HepG2 (cell line): Measurements from ENCODE around the gene COX7A2L. TPM values are rescaled to one million over a fixed set of nuclear protein-coding genes. Genes with fewer than 3 reads are reported as not detected.
A peak's percentile ranks its signal among the peaks of the same experiment; 100 is the strongest.

Experiments
- FOXJ3 ChIP-seq: sonication (generic); formaldehyde crosslinking; IDR thresholded peaks from 2 replicates; pipeline ENCODE4 v1.4.0; 2020; ENCODE audit warnings: missing genetic modification reagents, mild to moderate bottlenecking, borderline replicate concordance
- KLF9 ChIP-seq: IDR thresholded peaks from 2 replicates; pipeline ENCODE4 v1.6.1; 2016; ENCODE audit warnings: low read depth
- MTERF4 ChIP-seq: sonication (generic); formaldehyde crosslinking; IDR thresholded peaks from 2 replicates; pipeline ENCODE4 v1.8.0; 2023; ENCODE audit warnings: mild to moderate bottlenecking, missing genetic modification reagents
- NCOA2 ChIP-seq: sonication (generic); formaldehyde crosslinking; IDR thresholded peaks from 2 replicates; pipeline ENCODE4 v1.8.0; 2022; ENCODE audit warnings: inconsistent platforms
- NR1H2 ChIP-seq: sonication (generic); formaldehyde crosslinking; IDR thresholded peaks from 2 replicates; pipeline ENCODE4 v1.8.1; 2022; ENCODE audit warnings: low read depth, missing genetic modification reagents, borderline replicate concordance
- NR2C2 ChIP-seq: sonication (generic); formaldehyde crosslinking; IDR thresholded peaks from 2 replicates; pipeline ENCODE4 v1.4.0; 2020; ENCODE audit warnings: missing genetic modification reagents, mild to moderate bottlenecking, moderate library complexity, borderline replicate concordance
- PAF1 ChIP-seq: IDR thresholded peaks from 2 replicates; pipeline ENCODE4 v1.6.1; 2016; ENCODE audit warnings: missing genetic modification reagents, missing compliant biosample characterization
- PITX1 ChIP-seq: sonication (generic); formaldehyde crosslinking; IDR thresholded peaks from 2 replicates; pipeline ENCODE4 v1.5.1; 2020; ENCODE audit warnings: mild to moderate bottlenecking, missing genetic modification reagents
- RXRA ChIP-seq: sonication (generic); formaldehyde crosslinking; IDR thresholded peaks from 2 replicates; pipeline ENCODE4 v1.5.1; 2020; ENCODE audit warnings: missing genetic modification reagents
- SATB2 ChIP-seq: sonication (generic); formaldehyde crosslinking; IDR thresholded peaks from 2 replicates; pipeline ENCODE4 v1.5.0; 2020; ENCODE audit warnings: missing genetic modification reagents
- SYNCRIP ChIP-seq: fragments of 200-400 bp; formaldehyde crosslinking; IDR thresholded peaks from 2 replicates; pipeline ENCODE4 v1.6.1; 2018; ENCODE audit warnings: mild to moderate bottlenecking, low read depth, low read length; ENCODE audit not compliant: insufficient read depth
- TAF1 ChIP-seq: sonication (generic); formaldehyde crosslinking; IDR thresholded peaks from 2 replicates; pipeline ENCODE4 v1.4.0; 2020; ENCODE audit warnings: missing genetic modification reagents
- XRCC5 ChIP-seq: fragments of 200-400 bp; formaldehyde crosslinking; optimal IDR thresholded peaks from 2 replicates; pipeline ENCODE3; 2017; ENCODE audit warnings: mild to moderate bottlenecking, low read length
- YEATS2 ChIP-seq: sonication (generic); formaldehyde crosslinking; IDR thresholded peaks from 2 replicates; pipeline ENCODE4 v1.4.0; 2020; ENCODE audit warnings: missing genetic modification reagents, borderline replicate concordance
- ZBTB7B ChIP-seq: sonication (generic); formaldehyde crosslinking; IDR thresholded peaks from 2 replicates; pipeline ENCODE4 v1.4.0; 2020; ENCODE audit warnings: missing genetic modification reagents
- ZFX ChIP-seq: sonication (generic); formaldehyde crosslinking; IDR thresholded peaks from 2 replicates; pipeline ENCODE4 v1.4.0; 2020; ENCODE audit warnings: mild to moderate bottlenecking, low read depth, missing genetic modification reagents, moderate library complexity
- ZIK1 ChIP-seq: sonication (generic); formaldehyde crosslinking; IDR thresholded peaks from 2 replicates; pipeline ENCODE4 v1.5.0; 2020; ENCODE audit warnings: mild to moderate bottlenecking, low read depth, missing genetic modification reagents, borderline replicate concordance
- ZNF17 ChIP-seq: sonication (generic); formaldehyde crosslinking; IDR thresholded peaks from 2 replicates; pipeline ENCODE4 v1.5.0; 2020; ENCODE audit warnings: mild to moderate bottlenecking, missing genetic modification reagents
- ZNF557 ChIP-seq: sonication (generic); formaldehyde crosslinking; IDR thresholded peaks from 2 replicates; pipeline ENCODE4 v1.4.0; 2020; ENCODE audit warnings: missing genetic modification reagents
- polyA plus RNA-seq, 8 experiments: library from polyadenylated mRNA; depleted of rRNA in 3 of 8; stranded (reverse) in 7 of 8; unstranded in 1 of 8; fragments of >200 nt; fragmentation: Illumina TruSeq in 4 of 8; extraction: Trizol in 4 of 8; gene quantifications; 2 replicates each; pipeline versions ENCODE4 v1.2.1 to v1.2.3, GENCODE V29; 2011 to 2016; ENCODE audit warnings: low read depth in 4 of 8, missing spikeins in 1 of 8, mixed read lengths in 1 of 8; ENCODE audit not compliant: insufficient read depth in 1 of 8
- total RNA-seq, 5 experiments: library from RNA; depleted of rRNA; stranded (reverse); fragments of >200 nt; fragmentation: Illumina TruSeq; extraction: Trizol; gene quantifications; 2 replicates each; pipeline ENCODE4 v1.2.3, GENCODE V29; 2016; ENCODE audit warnings: low read depth in 1 of 5
- TF ChIP-seq, protein P1 (sequence below): sonication (generic); formaldehyde crosslinking; IDR thresholded peaks from 2 replicates; pipeline ENCODE4 v1.4.0; 2020; ENCODE audit warnings: missing genetic modification reagents, borderline replicate concordance
- TF ChIP-seq, protein P2 (sequence below): sonication (generic); IDR thresholded peaks from 2 replicates; pipeline ENCODE4 v1.6.1; 2016; ENCODE audit warnings: low read depth, borderline replicate concordance
- TF ChIP-seq, protein P3 (sequence below): sonication (generic); formaldehyde crosslinking; IDR thresholded peaks from 2 replicates; pipeline ENCODE4 v1.9.0; 2022; ENCODE audit warnings: low read depth, missing genetic modification reagents
- TF ChIP-seq, protein P4 (sequence below): sonication (generic); formaldehyde crosslinking; IDR thresholded peaks from 2 replicates; pipeline ENCODE4 v1.5.0; 2020; ENCODE audit warnings: mild to moderate bottlenecking, missing genetic modification reagents

COX7A2L gene
- total and polyA plus RNA-seq, 2 of the 13 experiments (the other 11 are each of a cell fraction or from before 2014, with no cell fraction given), result 155 to 201 TPM

DNA sequence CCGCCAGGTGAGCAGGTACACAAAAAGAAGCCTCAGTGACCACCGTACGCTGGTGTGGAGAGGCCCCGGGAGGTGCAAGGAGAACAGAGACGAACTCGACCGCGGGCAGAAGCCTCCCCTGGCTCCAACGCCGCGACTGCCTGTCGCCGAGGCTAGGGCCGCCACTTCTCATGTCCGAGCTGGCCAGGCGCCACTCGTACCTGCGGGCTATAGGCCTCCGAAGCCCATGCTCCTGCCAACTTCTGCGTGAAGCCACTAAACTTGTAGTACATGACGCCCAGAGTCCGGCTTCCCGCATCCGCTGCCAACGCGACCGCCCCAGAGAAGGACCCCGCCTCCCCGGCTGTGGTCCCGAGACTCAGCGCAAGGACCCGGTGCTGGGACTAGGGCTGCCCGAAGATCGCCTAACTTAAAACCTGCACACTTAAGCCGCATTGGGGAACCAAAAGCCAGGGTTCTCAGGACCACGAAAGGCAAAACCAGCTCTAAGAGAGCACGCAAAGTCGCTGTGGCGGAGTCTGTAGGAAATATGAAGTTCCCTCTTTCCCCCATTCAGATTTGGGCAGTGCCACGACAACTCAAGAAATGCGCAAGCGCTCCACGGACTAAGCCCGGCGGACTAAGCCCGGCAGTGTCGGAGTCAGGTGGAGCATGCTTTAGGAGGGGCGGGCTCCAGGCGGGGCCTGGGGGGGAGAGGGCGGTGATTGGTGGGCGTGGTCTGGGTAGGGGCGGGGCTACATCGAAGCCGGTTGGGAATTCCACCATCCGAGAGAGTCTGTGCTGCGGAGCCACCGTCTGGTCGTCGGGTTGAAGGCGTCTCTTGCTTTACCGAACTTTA, at the start of gene COX7A2L (continued):
- TF ChIP-seq MTERF4 (CRISPR knock-in tag) (peak; percentile 67; the same call in 1 of the 2 replicates), KLF9 (CRISPR knock-in tag) (peak; percentile 85; the same call in 1 of the 2 replicates), XRCC5 (peak; percentile 91), NR1H2 (CRISPR knock-in tag) (no peak), ZNF557 (CRISPR knock-in tag) (0 out of 2 replicates have a peak, but pooled peaks have one; percentile 84), PAF1 (CRISPR knock-in tag) (no peak), ZNF17 (CRISPR knock-in tag) (no peak), ZBTB7B (CRISPR knock-in tag) (peak; percentile 58; the same call in 1 of the 2 replicates), SYNCRIP (no peak), TAF1 (CRISPR knock-in tag) (peak; percentile 81), ZIK1 (CRISPR knock-in tag) (no peak), FOXJ3 (CRISPR knock-in tag) (peak; percentile 68; the same call in 1 of the 2 replicates), ZFX (CRISPR knock-in tag) (peak; percentile 74), NCOA2 (CRISPR knock-in tag) (peak; percentile 56; the same call in 1 of the 2 replicates), RXRA (CRISPR knock-in tag) (peak; percentile 44), YEATS2 (CRISPR knock-in tag) (peak; percentile 95), PITX1 (CRISPR knock-in tag) (peak; percentile 88), NR2C2 (CRISPR knock-in tag) (no peak), SATB2 (CRISPR knock-in tag) (0 out of 2 replicates have a peak, but pooled peaks have one; percentile 31)
- TF ChIP-seq, protein P1, sequence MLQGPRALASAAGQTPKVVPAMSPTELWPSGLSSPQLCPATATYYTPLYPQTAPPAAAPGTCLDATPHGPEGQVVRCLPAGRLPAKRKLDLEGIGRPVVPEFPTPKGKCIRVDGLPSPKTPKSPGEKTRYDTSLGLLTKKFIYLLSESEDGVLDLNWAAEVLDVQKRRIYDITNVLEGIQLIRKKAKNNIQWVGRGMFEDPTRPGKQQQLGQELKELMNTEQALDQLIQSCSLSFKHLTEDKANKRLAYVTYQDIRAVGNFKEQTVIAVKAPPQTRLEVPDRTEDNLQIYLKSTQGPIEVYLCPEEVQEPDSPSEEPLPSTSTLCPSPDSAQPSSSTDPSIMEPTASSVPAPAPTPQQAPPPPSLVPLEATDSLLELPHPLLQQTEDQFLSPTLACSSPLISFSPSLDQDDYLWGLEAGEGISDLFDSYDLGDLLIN, result 0 out of 2 replicates have a peak, but pooled peaks have one; percentile 81
- TF ChIP-seq, protein P2, sequence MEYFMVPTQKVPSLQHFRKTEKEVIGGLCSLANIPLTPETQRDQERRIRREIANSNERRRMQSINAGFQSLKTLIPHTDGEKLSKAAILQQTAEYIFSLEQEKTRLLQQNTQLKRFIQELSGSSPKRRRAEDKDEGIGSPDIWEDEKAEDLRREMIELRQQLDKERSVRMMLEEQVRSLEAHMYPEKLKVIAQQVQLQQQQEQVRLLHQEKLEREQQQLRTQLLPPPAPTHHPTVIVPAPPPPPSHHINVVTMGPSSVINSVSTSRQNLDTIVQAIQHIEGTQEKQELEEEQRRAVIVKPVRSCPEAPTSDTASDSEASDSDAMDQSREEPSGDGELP, result peak; percentile 87
- TF ChIP-seq, protein P3, sequence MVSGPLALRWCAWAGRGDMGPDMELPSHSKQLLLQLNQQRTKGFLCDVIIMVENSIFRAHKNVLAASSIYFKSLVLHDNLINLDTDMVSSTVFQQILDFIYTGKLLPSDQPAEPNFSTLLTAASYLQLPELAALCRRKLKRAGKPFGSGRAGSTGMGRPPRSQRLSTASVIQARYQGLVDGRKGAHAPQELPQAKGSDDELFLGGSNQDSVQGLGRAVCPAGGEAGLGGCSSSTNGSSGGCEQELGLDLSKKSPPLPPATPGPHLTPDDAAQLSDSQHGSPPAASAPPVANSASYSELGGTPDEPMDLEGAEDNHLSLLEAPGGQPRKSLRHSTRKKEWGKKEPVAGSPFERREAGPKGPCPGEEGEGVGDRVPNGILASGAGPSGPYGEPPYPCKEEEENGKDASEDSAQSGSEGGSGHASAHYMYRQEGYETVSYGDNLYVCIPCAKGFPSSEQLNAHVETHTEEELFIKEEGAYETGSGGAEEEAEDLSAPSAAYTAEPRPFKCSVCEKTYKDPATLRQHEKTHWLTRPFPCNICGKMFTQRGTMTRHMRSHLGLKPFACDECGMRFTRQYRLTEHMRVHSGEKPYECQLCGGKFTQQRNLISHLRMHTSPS (CRISPR knock-in tag), result 0 out of 2 replicates have a peak, but pooled peaks have one; percentile 7
- TF ChIP-seq, protein P4, sequence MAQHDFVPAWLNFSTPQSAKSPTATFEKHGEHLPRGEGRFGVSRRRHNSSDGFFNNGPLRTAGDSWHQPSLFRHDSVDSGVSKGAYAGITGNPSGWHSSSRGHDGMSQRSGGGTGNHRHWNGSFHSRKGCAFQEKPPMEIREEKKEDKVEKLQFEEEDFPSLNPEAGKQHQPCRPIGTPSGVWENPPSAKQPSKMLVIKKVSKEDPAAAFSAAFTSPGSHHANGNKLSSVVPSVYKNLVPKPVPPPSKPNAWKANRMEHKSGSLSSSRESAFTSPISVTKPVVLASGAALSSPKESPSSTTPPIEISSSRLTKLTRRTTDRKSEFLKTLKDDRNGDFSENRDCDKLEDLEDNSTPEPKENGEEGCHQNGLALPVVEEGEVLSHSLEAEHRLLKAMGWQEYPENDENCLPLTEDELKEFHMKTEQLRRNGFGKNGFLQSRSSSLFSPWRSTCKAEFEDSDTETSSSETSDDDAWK, result no peak
